Measurements from ENCODE around the gene PRUNE2. TPM values are rescaled to one million over a fixed set of nuclear protein-coding genes. Genes with fewer than 3 reads are reported as not detected.

Gene PRUNE2
- total and polyA plus RNA-seq, 2 of the 8 experiments (the other 6 are each of a cell fraction or from before 2014, with no cell fraction given), result 5.5 to 13.3 TPM

GRCh38 chr9:76926846-76927245 is 20.9 kb upstream of the PRUNE2 start (continued):
- TF ChIP-seq ATF2 (IDR thresholded peaks at IDR 0.05; ENCODE audit: low read length) (no peak), MAFK (IDR thresholded peaks at IDR 0.05; ENCODE audit: low read depth, low read length) (no peak), TAF7 (optimal IDR thresholded peaks at IDR 0.05; ENCODE audit: borderline replicate concordance, low read depth, low read length) (no peak), SP4 (IDR thresholded peaks at IDR 0.05; ENCODE audit: low read length) (no peak), EZH2 (IDR thresholded peaks at IDR 0.05; ENCODE audit: low read depth, low read length, severe bottlenecking) (no peak), HDAC2 (IDR thresholded peaks at IDR 0.05; ENCODE audit: borderline replicate concordance in 1 of 2, low read depth in 2 of 2, low read length in 2 of 2) (no peak), RXRA (IDR thresholded peaks at IDR 0.05; ENCODE audit: insufficient read depth, low read depth, low read length) (no peak), TAF1 (IDR thresholded peaks at IDR 0.05; ENCODE audit: low read depth, low read length) (no peak), JUN (IDR thresholded peaks at IDR 0.05; ENCODE audit: low read depth, low read length) (no peak), SUZ12 (IDR thresholded peaks at IDR 0.05; ENCODE audit: low read length) (no peak), ASH2L (IDR thresholded peaks at IDR 0.05; ENCODE audit: low read length) (no peak)

Data from H1 (cell line).